ENCODE data around the gene SORCS3. TPM values are rescaled to one million over a fixed set of nuclear protein-coding genes. Genes with fewer than 3 reads are reported as not detected.
A peak's percentile ranks its signal among the peaks of the same experiment; 100 is the strongest.

Gene SORCS3
- total and polyA plus RNA-seq, 4 donors, result 0.14 TPM; not detected in 3

- H3K4me1 ChIP-seq (ENCODE audit: control insufficient read depth in 5 of 5, insufficient read depth in 5 of 5, low read length in 5 of 5), result no peaks in the 10 kb centered on the region
- 72 to 76% methylated on average over 2 of the region's 2 CpGs for WGBS, 2 donors
- no peak overlapping the region for H3K4me3 ChIP-seq
- H3K27me3 ChIP-seq (ENCODE audit: control insufficient read depth in 3 of 3, insufficient read depth in 3 of 3, low read length in 2 of 3), result peaks cover 0 to 2% (median 0%) of the 10 kb centered on the region in 3 donors
- no peak for TF ChIP-seq CTCF (IDR thresholded peaks at IDR 0.05; ENCODE audit: control extremely low read depth, extremely low read depth)
- H3K36me3 ChIP-seq (ENCODE audit: control insufficient read depth in 4 of 4, insufficient read depth in 4 of 4, low read length in 4 of 4), result no peaks in the 10 kb centered on the region
- no peak overlapping the region for H3K9ac ChIP-seq (ENCODE audit: insufficient read depth in 1 of 2, low read length in 2 of 2)
- DNase-seq, result peak in 2 of 3 donors; percentile 22 to 72
- peaks cover 0 to 6% (median 0%) of the 10 kb centered on the region in 4 donors for H3K9me3 ChIP-seq (ENCODE audit: control insufficient read depth in 4 of 4, insufficient read depth in 3 of 4, low read length in 3 of 4)
- ATAC-seq (ENCODE audit: insufficient read depth, low FRiP score), result no peak
- no peak overlapping the region for H3K27ac ChIP-seq (ENCODE audit: low read depth in 1 of 2, low read length in 1 of 2)
These were observed 143.4 kb downstream of the SORCS3 start for GRCh38 chr10:104784452-104784851.

GRCh38 chr10:104791471-104791870 is 150.4 kb downstream of the SORCS3 start:
- 61 to 79% methylated on average over 2 of the region's 2 CpGs for WGBS, 2 donors
- no peak for TF ChIP-seq CTCF (IDR thresholded peaks at IDR 0.05; ENCODE audit: control extremely low read depth, extremely low read depth)
- ATAC-seq (ENCODE audit: insufficient read depth, low FRiP score) (no peak), DNase-seq (no peak)
- Histone ChIP-seq H3K27ac (ENCODE audit: low read depth in 1 of 2, low read length in 1 of 2) (no peak overlapping the region), H3K9ac (ENCODE audit: insufficient read depth in 1 of 2, low read length in 2 of 2) (no peak overlapping the region), H3K36me3 (ENCODE audit: control insufficient read depth in 4 of 4, insufficient read depth in 4 of 4, low read length in 4 of 4) (no peaks in the 10 kb centered on the region), H3K4me3 (no peak overlapping the region), H3K27me3 (ENCODE audit: control insufficient read depth in 3 of 3, insufficient read depth in 3 of 3, low read length in 2 of 3) (no peaks in the 10 kb centered on the region), H3K9me3 (ENCODE audit: control insufficient read depth in 4 of 4, insufficient read depth in 3 of 4, low read length in 3 of 4) (peaks cover 0 to 4% (median 0%) of the 10 kb centered on the region in 4 donors), H3K4me1 (ENCODE audit: control insufficient read depth in 5 of 5, insufficient read depth in 5 of 5, low read length in 5 of 5) (no peaks in the 10 kb centered on the region)

DNA sequence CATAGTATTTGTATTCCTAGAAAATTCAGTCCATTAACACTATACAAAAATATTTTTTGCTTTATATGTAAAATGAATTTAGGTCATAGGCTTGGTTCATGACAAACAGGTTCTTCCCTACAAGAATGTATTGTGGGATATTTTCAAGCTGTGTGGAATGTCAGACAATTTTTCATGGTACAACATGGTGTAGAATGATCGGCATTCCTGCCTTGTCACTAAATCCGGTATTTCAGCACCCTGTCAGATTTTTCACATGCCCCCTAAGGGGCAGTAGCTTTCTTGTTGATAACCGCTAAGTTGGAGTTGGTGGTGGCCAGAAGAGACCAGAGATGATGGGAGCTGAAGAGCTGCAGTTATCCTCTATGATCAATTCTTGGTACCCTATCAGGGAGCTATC is 154.3 kb downstream of the SORCS3 start:
- Histone ChIP-seq H3K27me3 (ENCODE audit: control insufficient read depth in 3 of 3, insufficient read depth in 3 of 3, low read length in 2 of 3) (no peaks in the 10 kb centered on the region), H3K4me3 (no peak overlapping the region), H3K4me1 (ENCODE audit: control insufficient read depth in 5 of 5, insufficient read depth in 5 of 5, low read length in 5 of 5) (no peaks in the 10 kb centered on the region), H3K9me3 (ENCODE audit: control insufficient read depth in 4 of 4, insufficient read depth in 3 of 4, low read length in 3 of 4) (no peaks in the 10 kb centered on the region), H3K27ac (ENCODE audit: low read depth in 1 of 2, low read length in 1 of 2) (no peak overlapping the region), H3K9ac (ENCODE audit: insufficient read depth in 1 of 2, low read length in 2 of 2) (no peak overlapping the region), H3K36me3 (ENCODE audit: control insufficient read depth in 4 of 4, insufficient read depth in 4 of 4, low read length in 4 of 4) (no peaks in the 10 kb centered on the region)
- WGBS, 2 donors, result 89 to 90% methylated on average over 3 of the region's 3 CpGs
- TF ChIP-seq CTCF (IDR thresholded peaks at IDR 0.05; ENCODE audit: control extremely low read depth, extremely low read depth), result no peak
- ATAC-seq (ENCODE audit: insufficient read depth, low FRiP score), result no peak
- no peak for DNase-seq

GRCh38 chr10:104796823-104797222 is 155.7 kb downstream of the SORCS3 start:
- Histone ChIP-seq H3K4me3 (no peak overlapping the region), H3K9me3 (ENCODE audit: control insufficient read depth in 4 of 4, insufficient read depth in 3 of 4, low read length in 3 of 4) (no peaks in the 10 kb centered on the region), H3K4me1 (ENCODE audit: control insufficient read depth in 5 of 5, insufficient read depth in 5 of 5, low read length in 5 of 5) (no peaks in the 10 kb centered on the region), H3K27ac (ENCODE audit: low read depth in 1 of 2, low read length in 1 of 2) (no peak overlapping the region), H3K27me3 (ENCODE audit: control insufficient read depth in 3 of 3, insufficient read depth in 3 of 3, low read length in 2 of 3) (no peaks in the 10 kb centered on the region), H3K9ac (ENCODE audit: insufficient read depth in 1 of 2, low read length in 2 of 2) (no peak overlapping the region), H3K36me3 (ENCODE audit: control insufficient read depth in 4 of 4, insufficient read depth in 4 of 4, low read length in 4 of 4) (no peaks in the 10 kb centered on the region)
- ATAC-seq (ENCODE audit: insufficient read depth, low FRiP score) (no peak), DNase-seq (no peak)
- TF ChIP-seq CTCF (IDR thresholded peaks at IDR 0.05; ENCODE audit: control extremely low read depth, extremely low read depth), result no peak
- 64 to 80% methylated on average over 2 of the region's 2 CpGs for WGBS, 2 donors

Measured in lung (tissue), 12 donors.